ENCODE measurements around the gene BMI1. TPM values are rescaled to one million over a fixed set of nuclear protein-coding genes. Genes with fewer than 3 reads are reported as not detected.

BMI1 gene
- total RNA-seq, 1 experiment from 2014 or later: 3.4 TPM

DNA sequence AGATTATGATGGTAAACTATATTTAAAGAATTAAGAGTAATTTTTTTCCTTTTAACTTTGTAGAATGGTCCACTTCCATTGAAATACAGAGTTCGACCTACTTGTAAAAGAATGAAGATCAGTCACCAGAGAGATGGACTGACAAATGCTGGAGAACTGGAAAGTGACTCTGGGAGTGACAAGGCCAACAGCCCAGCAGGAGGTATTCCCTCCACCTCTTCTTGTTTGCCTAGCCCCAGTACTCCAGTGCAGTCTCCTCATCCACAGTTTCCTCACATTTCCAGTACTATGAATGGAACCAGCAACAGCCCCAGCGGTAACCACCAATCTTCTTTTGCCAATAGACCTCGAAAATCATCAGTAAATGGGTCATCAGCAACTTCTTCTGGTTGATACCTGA, 8.3 kb downstream of the BMI1 start (continued):
- TF ChIP-seq CBFB (CRISPR knock-in tag; IDR thresholded peaks at IDR 0.05; ENCODE audit: low read depth): no peak
- TF ChIP-seq, protein P1, sequence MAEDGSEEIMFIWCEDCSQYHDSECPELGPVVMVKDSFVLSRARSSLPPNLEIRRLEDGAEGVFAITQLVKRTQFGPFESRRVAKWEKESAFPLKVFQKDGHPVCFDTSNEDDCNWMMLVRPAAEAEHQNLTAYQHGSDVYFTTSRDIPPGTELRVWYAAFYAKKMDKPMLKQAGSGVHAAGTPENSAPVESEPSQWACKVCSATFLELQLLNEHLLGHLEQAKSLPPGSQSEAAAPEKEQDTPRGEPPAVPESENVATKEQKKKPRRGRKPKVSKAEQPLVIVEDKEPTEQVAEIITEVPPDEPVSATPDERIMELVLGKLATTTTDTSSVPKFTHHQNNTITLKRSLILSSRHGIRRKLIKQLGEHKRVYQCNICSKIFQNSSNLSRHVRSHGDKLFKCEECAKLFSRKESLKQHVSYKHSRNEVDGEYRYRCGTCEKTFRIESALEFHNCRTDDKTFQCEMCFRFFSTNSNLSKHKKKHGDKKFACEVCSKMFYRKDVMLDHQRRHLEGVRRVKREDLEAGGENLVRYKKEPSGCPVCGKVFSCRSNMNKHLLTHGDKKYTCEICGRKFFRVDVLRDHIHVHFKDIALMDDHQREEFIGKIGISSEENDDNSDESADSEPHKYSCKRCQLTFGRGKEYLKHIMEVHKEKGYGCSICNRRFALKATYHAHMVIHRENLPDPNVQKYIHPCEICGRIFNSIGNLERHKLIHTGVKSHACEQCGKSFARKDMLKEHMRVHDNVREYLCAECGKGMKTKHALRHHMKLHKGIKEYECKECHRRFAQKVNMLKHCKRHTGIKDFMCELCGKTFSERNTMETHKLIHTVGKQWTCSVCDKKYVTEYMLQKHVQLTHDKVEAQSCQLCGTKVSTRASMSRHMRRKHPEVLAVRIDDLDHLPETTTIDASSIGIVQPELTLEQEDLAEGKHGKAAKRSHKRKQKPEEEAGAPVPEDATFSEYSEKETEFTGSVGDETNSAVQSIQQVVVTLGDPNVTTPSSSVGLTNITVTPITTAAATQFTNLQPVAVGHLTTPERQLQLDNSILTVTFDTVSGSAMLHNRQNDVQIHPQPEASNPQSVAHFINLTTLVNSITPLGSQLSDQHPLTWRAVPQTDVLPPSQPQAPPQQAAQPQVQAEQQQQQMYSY (CRISPR knock-in tag; IDR thresholded peaks at IDR 0.05): no peak

DNA sequence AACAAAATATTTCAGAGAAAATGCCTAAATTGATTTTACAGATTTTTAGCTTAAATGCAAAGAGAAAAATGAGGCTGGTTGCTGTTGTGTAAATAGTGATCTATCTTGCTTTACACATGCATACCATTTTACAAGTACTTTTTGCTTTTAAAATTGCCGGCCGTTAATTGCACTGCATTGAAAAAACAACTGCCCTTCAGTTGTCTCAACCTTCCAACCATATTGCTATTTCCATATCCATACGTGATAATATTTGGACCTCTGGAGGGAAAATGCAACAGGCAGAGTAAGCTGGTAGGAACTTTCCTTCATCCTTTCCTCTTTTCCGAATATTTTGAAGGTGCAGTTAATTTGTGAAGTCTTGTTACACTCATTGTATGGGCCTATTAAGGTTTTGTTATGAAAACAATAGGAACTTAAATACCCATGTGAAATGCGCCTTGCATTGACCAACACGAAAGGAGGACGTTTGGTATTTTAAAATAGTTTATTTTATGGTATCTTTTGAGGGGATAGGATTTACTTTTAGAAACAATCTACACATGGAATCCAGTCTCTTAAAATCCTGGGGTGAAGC, 11.3 kb downstream of the BMI1 start:
- TF ChIP-seq CREB1 (CRISPR knock-in tag; IDR thresholded peaks at IDR 0.05) (no peak), ATF1 (CRISPR knock-in tag; IDR thresholded peaks at IDR 0.05) (no peak), KAT7 (CRISPR knock-in tag; IDR thresholded peaks at IDR 0.05; ENCODE audit: borderline replicate concordance) (no peak), TEAD1 (CRISPR knock-in tag; IDR thresholded peaks at IDR 0.05) (no peak), ZNF121 (CRISPR knock-in tag; IDR thresholded peaks at IDR 0.05) (no peak), ESRRA (CRISPR knock-in tag; IDR thresholded peaks at IDR 0.05; ENCODE audit: borderline replicate concordance) (no peak)
- TF ChIP-seq, protein P2, sequence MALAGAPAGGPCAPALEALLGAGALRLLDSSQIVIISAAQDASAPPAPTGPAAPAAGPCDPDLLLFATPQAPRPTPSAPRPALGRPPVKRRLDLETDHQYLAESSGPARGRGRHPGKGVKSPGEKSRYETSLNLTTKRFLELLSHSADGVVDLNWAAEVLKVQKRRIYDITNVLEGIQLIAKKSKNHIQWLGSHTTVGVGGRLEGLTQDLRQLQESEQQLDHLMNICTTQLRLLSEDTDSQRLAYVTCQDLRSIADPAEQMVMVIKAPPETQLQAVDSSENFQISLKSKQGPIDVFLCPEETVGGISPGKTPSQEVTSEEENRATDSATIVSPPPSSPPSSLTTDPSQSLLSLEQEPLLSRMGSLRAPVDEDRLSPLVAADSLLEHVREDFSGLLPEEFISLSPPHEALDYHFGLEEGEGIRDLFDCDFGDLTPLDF (CRISPR knock-in tag; IDR thresholded peaks at IDR 0.05): no peak
- no peak overlapping the region for H3K27ac Mint-ChIP-seq
- no peaks in the 10 kb centered on the region for H3K9me3 Mint-ChIP-seq
- POLR2A ChIA-PET: no interaction called here
- ATAC-seq: no peak
- H3K36me3 Mint-ChIP-seq: no peaks in the 10 kb centered on the region
- H3K4me1 Mint-ChIP-seq: peaks cover 22% of the 10 kb centered on the region
- CTCF ChIA-PET: no interaction called here
- DNase-seq (ENCODE audit: low spot score): no peak
- H3K27me3 Mint-ChIP-seq (ENCODE audit: low read depth): peaks cover 97% of the 10 kb centered on the region
- H3K4me3 Mint-ChIP-seq: no peak overlapping the region

DNA sequence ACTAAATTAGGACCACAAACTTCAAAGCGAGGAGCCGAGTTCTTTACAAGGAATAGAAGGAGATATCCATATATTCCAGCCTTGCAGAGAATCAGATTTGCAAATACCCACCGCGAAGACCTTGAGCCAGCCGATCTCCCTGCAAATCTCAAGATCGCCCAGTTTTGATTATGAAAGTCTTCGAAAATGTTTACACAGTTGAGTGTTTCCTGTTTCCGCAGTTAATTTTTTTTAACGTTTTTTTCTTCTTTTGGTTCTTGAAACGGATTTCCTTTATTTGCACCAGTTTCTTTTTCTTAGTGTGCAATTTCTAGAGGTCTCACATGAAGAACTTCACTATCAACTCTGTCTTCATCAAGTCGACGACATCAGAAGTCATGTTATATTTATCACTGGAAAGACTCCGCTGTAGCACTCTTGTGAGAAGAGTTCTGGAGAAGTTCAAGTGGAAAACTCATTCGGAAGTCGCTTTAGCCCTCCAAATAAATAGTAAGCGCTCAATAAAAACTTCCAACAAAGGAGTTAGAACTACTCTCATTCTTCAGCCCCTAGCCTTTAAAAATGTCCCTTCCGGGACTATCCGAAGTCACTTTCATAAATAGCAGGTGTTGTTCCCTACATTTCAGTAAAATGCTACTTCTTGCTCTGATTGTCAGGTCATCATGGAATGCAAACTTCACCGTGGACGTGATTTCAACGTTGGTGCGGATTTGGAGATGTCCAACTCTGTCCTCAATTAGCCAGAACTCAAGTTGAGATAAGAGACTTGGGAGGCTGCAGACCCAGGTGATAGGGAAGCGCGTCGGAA, 12.5 kb downstream of the BMI1 start:
- Mint-ChIP-seq H3K36me3 (no peaks in the 10 kb centered on the region), H3K27ac (no peak overlapping the region), H3K4me3 (peak overlapping the region; percentile 65), H3K4me1 (peaks cover 26% of the 10 kb centered on the region), H3K27me3 (ENCODE audit: low read depth) (peaks cover 99% of the 10 kb centered on the region), H3K9me3 (no peaks in the 10 kb centered on the region)
- POLR2A ChIA-PET: no interaction called here
- ATAC-seq: no peak
- DNase-seq (ENCODE audit: low spot score): no peak
- CTCF ChIA-PET: no interaction called here
- TF ChIP-seq JUN (CRISPR knock-in tag; IDR thresholded peaks at IDR 0.05): no peak
- TF ChIP-seq KAT7 (CRISPR knock-in tag; IDR thresholded peaks at IDR 0.05; ENCODE audit: borderline replicate concordance): no peak
- no peak for TF ChIP-seq GABPB1 (CRISPR knock-in tag; IDR thresholded peaks at IDR 0.05)
- TF ChIP-seq, protein P3, sequence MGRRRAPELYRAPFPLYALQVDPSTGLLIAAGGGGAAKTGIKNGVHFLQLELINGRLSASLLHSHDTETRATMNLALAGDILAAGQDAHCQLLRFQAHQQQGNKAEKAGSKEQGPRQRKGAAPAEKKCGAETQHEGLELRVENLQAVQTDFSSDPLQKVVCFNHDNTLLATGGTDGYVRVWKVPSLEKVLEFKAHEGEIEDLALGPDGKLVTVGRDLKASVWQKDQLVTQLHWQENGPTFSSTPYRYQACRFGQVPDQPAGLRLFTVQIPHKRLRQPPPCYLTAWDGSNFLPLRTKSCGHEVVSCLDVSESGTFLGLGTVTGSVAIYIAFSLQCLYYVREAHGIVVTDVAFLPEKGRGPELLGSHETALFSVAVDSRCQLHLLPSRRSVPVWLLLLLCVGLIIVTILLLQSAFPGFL (CRISPR knock-in tag; IDR thresholded peaks at IDR 0.05; ENCODE audit: borderline replicate concordance): no peak
- no peak for TF ChIP-seq TCF7 (CRISPR knock-in tag; IDR thresholded peaks at IDR 0.05; ENCODE audit: low read depth)
- TF ChIP-seq TEAD4 (CRISPR knock-in tag; IDR thresholded peaks at IDR 0.05): no peak
- TF ChIP-seq ELF4 (CRISPR knock-in tag; IDR thresholded peaks at IDR 0.05; ENCODE audit: low read depth): no peak
- TF ChIP-seq JAZF1 (CRISPR knock-in tag; IDR thresholded peaks at IDR 0.05): no peak
- TF ChIP-seq ZNF138 (CRISPR knock-in tag; conservative IDR thresholded peaks at IDR 0.05): no peak
- no peak for TF ChIP-seq ZNF263 (CRISPR knock-in tag; IDR thresholded peaks at IDR 0.05; ENCODE audit: low read depth)
- TF ChIP-seq ESRRA (CRISPR knock-in tag; IDR thresholded peaks at IDR 0.05; ENCODE audit: borderline replicate concordance): no peak
- TF ChIP-seq, protein P4, sequence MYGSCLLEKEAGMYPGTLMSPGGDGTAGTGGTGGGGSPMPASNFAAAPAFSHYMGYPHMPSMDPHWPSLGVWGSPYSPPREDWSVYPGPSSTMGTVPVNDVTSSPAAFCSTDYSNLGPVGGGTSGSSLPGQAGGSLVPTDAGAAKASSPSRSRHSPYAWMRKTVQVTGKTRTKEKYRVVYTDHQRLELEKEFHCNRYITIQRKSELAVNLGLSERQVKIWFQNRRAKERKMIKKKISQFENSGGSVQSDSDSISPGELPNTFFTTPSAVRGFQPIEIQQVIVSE (CRISPR knock-in tag; IDR thresholded peaks at IDR 0.05; ENCODE audit: borderline replicate concordance): no peak
- TF ChIP-seq, protein P5, sequence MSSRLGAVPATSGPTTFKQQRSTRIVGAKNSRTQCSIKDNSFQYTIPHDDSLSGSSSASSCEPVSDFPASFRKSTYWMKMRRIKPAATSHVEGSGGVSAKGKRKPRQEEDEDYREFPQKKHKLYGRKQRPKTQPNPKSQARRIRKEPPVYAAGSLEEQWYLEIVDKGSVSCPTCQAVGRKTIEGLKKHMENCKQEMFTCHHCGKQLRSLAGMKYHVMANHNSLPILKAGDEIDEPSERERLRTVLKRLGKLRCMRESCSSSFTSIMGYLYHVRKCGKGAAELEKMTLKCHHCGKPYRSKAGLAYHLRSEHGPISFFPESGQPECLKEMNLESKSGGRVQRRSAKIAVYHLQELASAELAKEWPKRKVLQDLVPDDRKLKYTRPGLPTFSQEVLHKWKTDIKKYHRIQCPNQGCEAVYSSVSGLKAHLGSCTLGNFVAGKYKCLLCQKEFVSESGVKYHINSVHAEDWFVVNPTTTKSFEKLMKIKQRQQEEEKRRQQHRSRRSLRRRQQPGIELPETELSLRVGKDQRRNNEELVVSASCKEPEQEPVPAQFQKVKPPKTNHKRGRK (CRISPR knock-in tag; IDR thresholded peaks at IDR 0.05; ENCODE audit: borderline replicate concordance): no peak
- TF ChIP-seq SMAD4 (CRISPR knock-in tag; IDR thresholded peaks at IDR 0.05): no peak
- TF ChIP-seq ETV6 (CRISPR knock-in tag; IDR thresholded peaks at IDR 0.05): no peak
- TF ChIP-seq RORB (CRISPR knock-in tag; IDR thresholded peaks at IDR 0.05): no peak
- TF ChIP-seq NFYB (CRISPR knock-in tag; conservative IDR thresholded peaks at IDR 0.05; ENCODE audit: low read depth): no peak
